Measurements from ENCODE around the gene ZNF438.

DNA sequence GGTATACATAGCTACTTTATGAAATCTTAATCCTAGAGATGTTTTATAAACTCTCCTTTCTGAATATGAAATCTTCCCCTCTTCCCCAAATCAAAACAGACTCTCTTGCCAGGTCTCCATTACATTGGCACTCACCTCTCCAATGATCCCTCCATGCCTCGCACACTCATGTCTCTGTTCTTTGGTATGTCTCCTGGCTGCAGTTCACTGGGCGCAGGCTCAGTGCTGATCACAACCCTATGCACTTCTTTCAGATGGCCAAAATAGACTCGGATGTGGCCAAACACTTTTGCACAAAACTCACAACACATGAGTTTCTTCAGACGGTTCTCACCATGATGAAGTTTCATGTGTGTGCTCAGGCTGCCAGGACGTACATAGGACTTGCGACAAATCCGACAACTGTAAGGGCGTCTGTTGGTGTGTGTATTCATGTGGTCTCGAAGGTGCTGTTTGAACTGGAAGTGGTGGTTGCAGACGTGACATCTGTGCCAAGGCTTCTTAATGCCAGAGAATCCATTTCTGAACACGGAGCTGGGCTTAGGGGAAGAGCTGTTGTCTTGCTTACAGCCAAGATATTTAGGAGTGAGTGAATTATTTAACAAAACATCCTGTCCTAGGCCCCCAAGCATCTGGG, 183.2 kb downstream of the ZNF438 start:
- TF ChIP-seq EZH2phosphoT487 (IDR thresholded peaks at IDR 0.05; ENCODE audit: borderline replicate concordance, low read length) = no peak
- TF ChIP-seq, protein P1, sequence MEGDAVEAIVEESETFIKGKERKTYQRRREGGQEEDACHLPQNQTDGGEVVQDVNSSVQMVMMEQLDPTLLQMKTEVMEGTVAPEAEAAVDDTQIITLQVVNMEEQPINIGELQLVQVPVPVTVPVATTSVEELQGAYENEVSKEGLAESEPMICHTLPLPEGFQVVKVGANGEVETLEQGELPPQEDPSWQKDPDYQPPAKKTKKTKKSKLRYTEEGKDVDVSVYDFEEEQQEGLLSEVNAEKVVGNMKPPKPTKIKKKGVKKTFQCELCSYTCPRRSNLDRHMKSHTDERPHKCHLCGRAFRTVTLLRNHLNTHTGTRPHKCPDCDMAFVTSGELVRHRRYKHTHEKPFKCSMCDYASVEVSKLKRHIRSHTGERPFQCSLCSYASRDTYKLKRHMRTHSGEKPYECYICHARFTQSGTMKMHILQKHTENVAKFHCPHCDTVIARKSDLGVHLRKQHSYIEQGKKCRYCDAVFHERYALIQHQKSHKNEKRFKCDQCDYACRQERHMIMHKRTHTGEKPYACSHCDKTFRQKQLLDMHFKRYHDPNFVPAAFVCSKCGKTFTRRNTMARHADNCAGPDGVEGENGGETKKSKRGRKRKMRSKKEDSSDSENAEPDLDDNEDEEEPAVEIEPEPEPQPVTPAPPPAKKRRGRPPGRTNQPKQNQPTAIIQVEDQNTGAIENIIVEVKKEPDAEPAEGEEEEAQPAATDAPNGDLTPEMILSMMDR (IDR thresholded peaks at IDR 0.05; ENCODE audit: low read depth, low read length, poor library complexity, severe bottlenecking) = no peak

Data from DOHH2 (cell line).